ENCODE results near the gene CHST9. TPM values are rescaled to one million over a fixed set of nuclear protein-coding genes. Genes with fewer than 3 reads are reported as not detected.

The CHST9 gene
- total and polyA plus RNA-seq, 4 donors = 0.42 to 6.4 (median 1.4) TPM

DNA sequence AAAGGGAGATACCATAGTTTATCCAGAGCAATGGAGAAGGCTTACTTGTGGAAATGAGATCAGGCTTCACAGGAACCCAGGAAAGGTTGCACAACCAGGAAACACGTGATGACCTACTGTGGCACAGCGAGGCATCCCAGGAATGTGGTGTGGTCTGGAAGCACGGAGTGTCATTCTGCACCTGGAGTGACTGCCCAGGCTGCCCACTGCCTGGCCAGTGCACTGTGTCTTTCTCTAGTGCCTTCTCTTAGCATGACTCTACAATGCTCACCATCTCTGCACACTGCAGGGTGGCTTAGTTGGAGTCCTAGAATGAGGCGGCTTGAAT, 48.9 kb downstream of the CHST9 start:
- Histone ChIP-seq H3K4me1 (ENCODE audit: control insufficient read depth in 4 of 4, insufficient read depth in 4 of 4, low read length in 3 of 4) (no peaks in the 10 kb centered on the region), H3K27me3 (ENCODE audit: control insufficient read depth in 4 of 4, insufficient read depth in 4 of 4, low read length in 3 of 4) (no peaks in the 10 kb centered on the region), H3K36me3 (ENCODE audit: control insufficient read depth in 4 of 4, insufficient read depth in 3 of 4, low read depth in 1 of 4, low read length in 3 of 4) (no peaks in the 10 kb centered on the region), H3K9me3 (ENCODE audit: control insufficient read depth in 4 of 4, low read length in 3 of 4) (no peaks in the 10 kb centered on the region), H3K4me3 (ENCODE audit: low read depth in 1 of 3, low read length in 3 of 3) (no peak overlapping the region), H3K27ac (ENCODE audit: low read depth in 1 of 2, low read length in 2 of 2) (no peak overlapping the region), H3K9ac (ENCODE audit: low read depth in 1 of 2, low read length in 2 of 2) (no peak overlapping the region)
- WGBS = 58% methylated on average over 4 of the region's 4 CpGs
- TF ChIP-seq JUND (IDR thresholded peaks at IDR 0.05) = no peak
- peak in 1 of 2 donors; percentile 17 for TF ChIP-seq RXRA (IDR thresholded peaks at IDR 0.05)
- DNase-seq (ENCODE audit: low spot score) = no peak

DNA sequence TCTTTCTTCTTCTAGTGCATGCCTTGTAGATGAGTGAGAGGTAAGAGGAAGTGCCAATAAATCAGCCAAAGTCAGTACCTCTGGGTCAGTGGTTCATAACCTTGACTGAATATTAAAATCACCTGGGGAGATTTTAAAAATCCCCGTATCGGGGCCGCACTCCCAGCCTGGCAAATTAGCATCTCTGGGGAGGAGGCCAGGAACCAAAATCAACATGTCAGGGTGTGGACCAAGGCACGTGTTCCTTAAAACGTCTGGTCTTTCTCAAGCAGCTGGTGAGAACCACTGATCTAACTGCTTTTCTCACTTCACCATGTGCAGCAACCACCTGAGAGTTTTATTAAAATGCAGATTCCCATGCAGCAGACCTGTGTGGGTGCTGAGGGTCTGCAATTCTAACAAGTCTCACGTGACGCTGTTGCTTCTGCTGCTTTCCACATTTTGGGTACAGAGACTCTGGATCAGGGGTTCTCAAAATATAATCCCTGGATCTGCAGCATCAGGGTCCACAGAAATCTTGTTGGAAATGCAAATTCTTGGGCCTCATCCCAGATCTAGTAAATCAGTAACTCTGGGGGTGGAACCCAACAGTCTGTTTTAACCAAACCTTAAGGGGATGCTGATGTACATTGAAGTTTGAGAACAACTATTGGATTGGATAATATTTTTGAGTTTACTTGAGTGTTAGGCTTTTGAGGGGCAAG, 49.5 kb downstream of the CHST9 start:
- no peaks in the 10 kb centered on the region for H3K4me1 ChIP-seq (ENCODE audit: control insufficient read depth in 4 of 4, insufficient read depth in 4 of 4, low read length in 3 of 4)
- H3K9me3 ChIP-seq (ENCODE audit: control insufficient read depth in 4 of 4, low read length in 3 of 4) = no peaks in the 10 kb centered on the region
- DNase-seq (ENCODE audit: low spot score) = no peak
- no peak overlapping the region for H3K9ac ChIP-seq (ENCODE audit: low read depth in 1 of 2, low read length in 2 of 2)
- 66% methylated on average over 7 of the region's 7 CpGs for WGBS
- TF ChIP-seq HNF4G (IDR thresholded peaks at IDR 0.05) = no peak
- no peak for TF ChIP-seq EGR1 (IDR thresholded peaks at IDR 0.05; ENCODE audit: low read depth in 2 of 2)
- TF ChIP-seq, protein P1, sequence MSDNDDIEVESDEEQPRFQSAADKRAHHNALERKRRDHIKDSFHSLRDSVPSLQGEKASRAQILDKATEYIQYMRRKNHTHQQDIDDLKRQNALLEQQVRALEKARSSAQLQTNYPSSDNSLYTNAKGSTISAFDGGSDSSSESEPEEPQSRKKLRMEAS (IDR thresholded peaks at IDR 0.05) = no peak
- no peak for TF ChIP-seq FOXA1 (IDR thresholded peaks at IDR 0.05)
- no peak for TF ChIP-seq NR2F2 (IDR thresholded peaks at IDR 0.05)
- TF ChIP-seq, protein P2, sequence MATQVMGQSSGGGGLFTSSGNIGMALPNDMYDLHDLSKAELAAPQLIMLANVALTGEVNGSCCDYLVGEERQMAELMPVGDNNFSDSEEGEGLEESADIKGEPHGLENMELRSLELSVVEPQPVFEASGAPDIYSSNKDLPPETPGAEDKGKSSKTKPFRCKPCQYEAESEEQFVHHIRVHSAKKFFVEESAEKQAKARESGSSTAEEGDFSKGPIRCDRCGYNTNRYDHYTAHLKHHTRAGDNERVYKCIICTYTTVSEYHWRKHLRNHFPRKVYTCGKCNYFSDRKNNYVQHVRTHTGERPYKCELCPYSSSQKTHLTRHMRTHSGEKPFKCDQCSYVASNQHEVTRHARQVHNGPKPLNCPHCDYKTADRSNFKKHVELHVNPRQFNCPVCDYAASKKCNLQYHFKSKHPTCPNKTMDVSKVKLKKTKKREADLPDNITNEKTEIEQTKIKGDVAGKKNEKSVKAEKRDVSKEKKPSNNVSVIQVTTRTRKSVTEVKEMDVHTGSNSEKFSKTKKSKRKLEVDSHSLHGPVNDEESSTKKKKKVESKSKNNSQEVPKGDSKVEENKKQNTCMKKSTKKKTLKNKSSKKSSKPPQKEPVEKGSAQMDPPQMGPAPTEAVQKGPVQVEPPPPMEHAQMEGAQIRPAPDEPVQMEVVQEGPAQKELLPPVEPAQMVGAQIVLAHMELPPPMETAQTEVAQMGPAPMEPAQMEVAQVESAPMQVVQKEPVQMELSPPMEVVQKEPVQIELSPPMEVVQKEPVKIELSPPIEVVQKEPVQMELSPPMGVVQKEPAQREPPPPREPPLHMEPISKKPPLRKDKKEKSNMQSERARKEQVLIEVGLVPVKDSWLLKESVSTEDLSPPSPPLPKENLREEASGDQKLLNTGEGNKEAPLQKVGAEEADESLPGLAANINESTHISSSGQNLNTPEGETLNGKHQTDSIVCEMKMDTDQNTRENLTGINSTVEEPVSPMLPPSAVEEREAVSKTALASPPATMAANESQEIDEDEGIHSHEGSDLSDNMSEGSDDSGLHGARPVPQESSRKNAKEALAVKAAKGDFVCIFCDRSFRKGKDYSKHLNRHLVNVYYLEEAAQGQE (IDR thresholded peaks at IDR 0.05) = no peak
- H3K27me3 ChIP-seq (ENCODE audit: control insufficient read depth in 4 of 4, insufficient read depth in 4 of 4, low read length in 3 of 4) = no peaks in the 10 kb centered on the region
- H3K36me3 ChIP-seq (ENCODE audit: control insufficient read depth in 4 of 4, insufficient read depth in 3 of 4, low read depth in 1 of 4, low read length in 3 of 4) = no peaks in the 10 kb centered on the region
- no peak overlapping the region for H3K4me3 ChIP-seq (ENCODE audit: low read depth in 1 of 3, low read length in 3 of 3)
- no peak overlapping the region for H3K27ac ChIP-seq (ENCODE audit: low read depth in 1 of 2, low read length in 2 of 2)

DNA sequence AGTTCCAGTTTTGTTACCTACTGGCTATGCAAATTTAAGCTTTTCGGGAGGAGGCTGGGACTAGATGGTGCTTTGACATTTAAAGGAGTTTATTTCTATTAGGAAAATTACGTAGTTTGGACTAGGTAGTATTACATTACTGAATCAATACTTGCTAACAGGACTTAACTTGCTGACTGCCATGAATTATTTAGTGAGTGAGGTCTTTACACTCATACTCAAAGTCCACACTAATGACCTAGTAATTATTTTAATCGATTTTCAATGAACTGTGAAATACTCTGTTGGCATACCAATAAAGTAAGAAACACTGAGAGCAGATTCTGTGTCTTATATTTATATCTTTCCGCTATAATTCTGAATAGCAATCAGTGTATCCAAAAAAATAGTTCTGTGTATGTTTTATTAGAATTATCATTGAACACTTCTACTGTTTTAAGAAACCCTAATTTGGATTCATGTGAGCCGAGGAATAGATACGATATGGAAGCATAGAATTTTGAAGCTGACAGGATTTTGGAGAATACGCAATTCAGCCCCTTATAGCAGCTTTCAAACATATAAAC, 55.0 kb downstream of the CHST9 start:
- no peaks in the 10 kb centered on the region for H3K36me3 ChIP-seq (ENCODE audit: control insufficient read depth in 4 of 4, insufficient read depth in 3 of 4, low read depth in 1 of 4, low read length in 3 of 4)
- no peak overlapping the region for H3K4me3 ChIP-seq (ENCODE audit: low read depth in 1 of 3, low read length in 3 of 3)
- 73% methylated on average over 7 of the region's 7 CpGs for WGBS
- H3K4me1 ChIP-seq (ENCODE audit: control insufficient read depth in 4 of 4, insufficient read depth in 4 of 4, low read length in 3 of 4) = no peaks in the 10 kb centered on the region
- no peaks in the 10 kb centered on the region for H3K27me3 ChIP-seq (ENCODE audit: control insufficient read depth in 4 of 4, insufficient read depth in 4 of 4, low read length in 3 of 4)
- no peak overlapping the region for H3K27ac ChIP-seq (ENCODE audit: low read depth in 1 of 2, low read length in 2 of 2)
- H3K9ac ChIP-seq (ENCODE audit: low read depth in 1 of 2, low read length in 2 of 2) = no peak overlapping the region
- H3K9me3 ChIP-seq (ENCODE audit: control insufficient read depth in 4 of 4, low read length in 3 of 4) = no peaks in the 10 kb centered on the region
- TF ChIP-seq, protein P1 (IDR thresholded peaks at IDR 0.05) = no peak
- peak in 1 of 2 donors; percentile 53 for TF ChIP-seq HNF4A (conservative IDR thresholded peaks at IDR 0.05)
- DNase-seq (ENCODE audit: low spot score) = no peak

Data from liver (tissue), 9 donors.